ENCODE measurements around the gene MARCHF10.
"Not testable (repeated sequence)": the region's sequence is repeated elsewhere in the genome, so short reads cannot be mapped to it uniquely, and the experiment has no call there.

Gene MARCHF10

GRCh38 chr17:62807812-62808575 lies at the start of gene MARCHF10:
TSS of gene MARCHF10 (minus strand) at chr17:62808314. CDS start at chr17:62801735, 6,579 bp downstream.
- no peak within 1 kb of the TSS for H3K27ac Mint-ChIP-seq
- peak within 1 kb of the TSS in 1 of 2 donors; percentile 64 for H3K4me3 Mint-ChIP-seq
- H3K4me1 Mint-ChIP-seq = peaks cover 13% of the 10 kb centered on the region
- H3K9me3 Mint-ChIP-seq = no peaks in the 10 kb centered on the region
- H3K27me3 Mint-ChIP-seq = peaks cover 38% of the 10 kb centered on the region
- peak; percentile 31 to 32 for DNase-seq
- ATAC-seq = peak; percentile 57

- no peak for ATAC-seq
- no peak overlapping the region for H3K27ac Mint-ChIP-seq
- no peaks in the 10 kb centered on the region for H3K4me1 Mint-ChIP-seq
- no peak overlapping the region for H3K4me3 Mint-ChIP-seq
- DNase-seq = no peak
- H3K9me3 Mint-ChIP-seq = no peaks in the 10 kb centered on the region
- H3K27me3 Mint-ChIP-seq = peaks cover 26% of the 10 kb centered on the region
Observed at GRCh38 chr17:62857526-62857925, 49.4 kb upstream of the MARCHF10 start.

GRCh38 chr17:62856594-62856993 lies 48.5 kb upstream of the MARCHF10 start:
- ATAC-seq = no peak

GRCh38 chr17:62855156-62855555 lies 47.0 kb upstream of the MARCHF10 start:
- Mint-ChIP-seq H3K27me3 (peaks cover 12% of the 10 kb centered on the region), H3K4me1 (no peaks in the 10 kb centered on the region), H3K27ac (no peak overlapping the region), H3K4me3 (no peak overlapping the region), H3K9me3 (no peaks in the 10 kb centered on the region)
- ATAC-seq (no peak), DNase-seq (no peak)

More at GRCh38 chr17:62856594-62856993, 48.5 kb upstream of the MARCHF10 start:
- Mint-ChIP-seq H3K27me3 (peaks cover 26% of the 10 kb centered on the region), H3K9me3 (no peaks in the 10 kb centered on the region), H3K27ac (no peak overlapping the region), H3K4me3 (no peak overlapping the region), H3K4me1 (no peaks in the 10 kb centered on the region)
- no peak for DNase-seq

- H3K27ac Mint-ChIP-seq = no peak overlapping the region
- peaks cover 12% of the 10 kb centered on the region for H3K27me3 Mint-ChIP-seq
- no peak overlapping the region for H3K4me3 Mint-ChIP-seq
- no peaks in the 10 kb centered on the region for H3K4me1 Mint-ChIP-seq
- DNase-seq (no peak), ATAC-seq (no peak)
- no peaks in the 10 kb centered on the region for H3K9me3 Mint-ChIP-seq
Observed at GRCh38 chr17:62854098-62854680, 46.1 kb upstream of the MARCHF10 start.

GRCh38 chr17:62852195-62852594 lies 44.1 kb upstream of the MARCHF10 start:
- Mint-ChIP-seq H3K9me3 (no peaks in the 10 kb centered on the region), H3K27ac (no peak overlapping the region), H3K27me3 (peaks cover 12% of the 10 kb centered on the region), H3K4me3 (no peak overlapping the region), H3K4me1 (no peaks in the 10 kb centered on the region)
- no peak for DNase-seq
- ATAC-seq = no peak

- H3K27ac Mint-ChIP-seq, H3K4me3 Mint-ChIP-seq, DNase-seq, ATAC-seq, H3K9me3 Mint-ChIP-seq, H3K27me3 Mint-ChIP-seq, H3K4me1 Mint-ChIP-seq: not testable (repeated sequence)
Observed at GRCh38 chr17:62849591-62850415, 41.7 kb upstream of the MARCHF10 start.

GRCh38 chr17:62848334-62848733 lies 40.2 kb upstream of the MARCHF10 start:
- Mint-ChIP-seq H3K4me3 (no peak overlapping the region), H3K4me1 (no peaks in the 10 kb centered on the region), H3K27me3 (no peaks in the 10 kb centered on the region), H3K27ac (no peak overlapping the region), H3K9me3 (no peaks in the 10 kb centered on the region)
- ATAC-seq (no peak), DNase-seq (no peak)

- Mint-ChIP-seq H3K27me3 (no peaks in the 10 kb centered on the region), H3K9me3 (no peaks in the 10 kb centered on the region), H3K27ac (no peak overlapping the region), H3K4me3 (no peak overlapping the region), H3K4me1 (no peaks in the 10 kb centered on the region)
- DNase-seq = no peak
- ATAC-seq = no peak
Observed at GRCh38 chr17:62847426-62847825, 39.3 kb upstream of the MARCHF10 start.

GRCh38 chr17:62840871-62841270 lies 32.8 kb upstream of the MARCHF10 start:
- H3K27ac Mint-ChIP-seq = no peak overlapping the region
- H3K4me3 Mint-ChIP-seq = no peak overlapping the region
- H3K4me1 Mint-ChIP-seq = no peaks in the 10 kb centered on the region
- peaks cover 26% of the 10 kb centered on the region for H3K27me3 Mint-ChIP-seq
- H3K9me3 Mint-ChIP-seq = peaks cover 0 to 8% of the 10 kb centered on the region in 2 donors
- no peak for ATAC-seq
- DNase-seq = no peak

- H3K27me3 Mint-ChIP-seq = peaks cover 23% of the 10 kb centered on the region
- not testable (repeated sequence) for ATAC-seq, DNase-seq, H3K27ac Mint-ChIP-seq, H3K4me1 Mint-ChIP-seq, H3K4me3 Mint-ChIP-seq, H3K9me3 Mint-ChIP-seq
Observed at GRCh38 chr17:62833816-62834215, 25.7 kb upstream of the MARCHF10 start.

GRCh38 chr17:62832405-62832804 lies 24.3 kb upstream of the MARCHF10 start:
- Mint-ChIP-seq H3K27ac (no peak overlapping the region), H3K27me3 (peaks cover 12% of the 10 kb centered on the region), H3K4me1 (no peaks in the 10 kb centered on the region), H3K9me3 (peaks cover 0 to 5% of the 10 kb centered on the region in 2 donors), H3K4me3 (no peak overlapping the region)
- DNase-seq (no peak), ATAC-seq (no peak)

- not testable (repeated sequence) for H3K9me3 Mint-ChIP-seq, H3K27ac Mint-ChIP-seq, DNase-seq, H3K27me3 Mint-ChIP-seq, H3K4me3 Mint-ChIP-seq, H3K4me1 Mint-ChIP-seq, ATAC-seq
Observed at GRCh38 chr17:62831066-62831465, 23.0 kb upstream of the MARCHF10 start.

GRCh38 chr17:62827746-62828485 lies 19.8 kb upstream of the MARCHF10 start:
- ATAC-seq = no peak
- no peak overlapping the region for H3K4me3 Mint-ChIP-seq
- no peaks in the 10 kb centered on the region for H3K27me3 Mint-ChIP-seq
- no peaks in the 10 kb centered on the region for H3K9me3 Mint-ChIP-seq
- no peaks in the 10 kb centered on the region for H3K4me1 Mint-ChIP-seq
- DNase-seq = no peak
- peak overlapping the region in 1 of 2 donors; percentile 65 for H3K27ac Mint-ChIP-seq

- no peak for ATAC-seq
- H3K27ac Mint-ChIP-seq = no peak overlapping the region
- no peak for DNase-seq
- no peaks in the 10 kb centered on the region for H3K9me3 Mint-ChIP-seq
- no peaks in the 10 kb centered on the region for H3K4me1 Mint-ChIP-seq
- H3K27me3 Mint-ChIP-seq = no peaks in the 10 kb centered on the region
- no peak overlapping the region for H3K4me3 Mint-ChIP-seq
Observed at GRCh38 chr17:62826956-62827355, 18.8 kb upstream of the MARCHF10 start.
